Myocyte (in vitro differentiated cells): ENCODE results near the gene ZNF627. TPM values are rescaled to one million over a fixed set of nuclear protein-coding genes. Genes with fewer than 3 reads are reported as not detected.

ENCODE experiments used
- total RNA-seq: library from RNA; depleted of rRNA; stranded (reverse); fragments of >200 nt; gene quantifications from 2 replicates; pipeline ENCODE4 v1.2.3, GENCODE V29; 2014

The ZNF627 gene
- total RNA-seq, 1 donor from 2014 or later = 18.7 TPM

Other genes starting within 250 kb of the ZNF627 start
- gene PLPPR2, start 242.1 kb upstream of the ZNF627 start, total RNA-seq = 21.5 and 35.3 TPM in 2 replicates
- gene SWSAP1, start 222.8 kb upstream of the ZNF627 start, total RNA-seq = 0.86 and 1.7 TPM in 2 replicates
- 3.4 and 3.8 TPM in 2 replicates for gene EPOR, start 213.2 kb upstream of the ZNF627 start, total RNA-seq
- gene RGL3, start 178.2 kb upstream of the ZNF627 start, total RNA-seq = 0.72 and 2.3 TPM in 2 replicates
- gene ODAD3, start 162.4 kb upstream of the ZNF627 start, total RNA-seq = 0.10 and 0.32 TPM in 2 replicates
- 93.8 and 118 TPM in 2 replicates for gene PRKCSH, start 161.8 kb upstream of the ZNF627 start, total RNA-seq
- gene ELAVL3, start 116.4 kb upstream of the ZNF627 start, total RNA-seq = not detected in 2 replicates
- gene ZNF653, start 91.6 kb upstream of the ZNF627 start, total RNA-seq = 5.0 and 5.9 TPM in 2 replicates
- 42.2 and 52.7 TPM in 2 replicates for gene ECSIT, start 68.3 kb upstream of the ZNF627 start, total RNA-seq
- gene CNN1, start 58.6 kb upstream of the ZNF627 start, total RNA-seq = 2.0 and 6.3 TPM in 2 replicates
- gene ELOF1, start 38.3 kb upstream of the ZNF627 start, total RNA-seq = 15.0 and 23.9 TPM in 2 replicates
- gene ACP5, start 19.8 kb upstream of the ZNF627 start, total RNA-seq = 0.52 and 1.4 TPM in 2 replicates
- 4.6 and 5.5 TPM in 2 replicates for gene ZNF823, start 141.5 kb downstream of the ZNF627 start, total RNA-seq
- gene ZNF441, start 169.5 kb downstream of the ZNF627 start, total RNA-seq = 12.6 and 13.7 TPM in 2 replicates
- 2.3 and 2.4 TPM in 2 replicates for gene ZNF491, start 201.0 kb downstream of the ZNF627 start, total RNA-seq
- gene ZNF440, start 216.8 kb downstream of the ZNF627 start, total RNA-seq = 6.5 and 6.9 TPM in 2 replicates